Measurements from ENCODE around the gene TMEM178A. TPM values are rescaled to one million over a fixed set of nuclear protein-coding genes. Genes with fewer than 3 reads are reported as not detected.
"Not testable (repeated sequence)": the region's sequence is repeated elsewhere in the genome, so short reads cannot be mapped to it uniquely, and the experiment has no call there.

Gene TMEM178A
- 3.2 TPM for total RNA-seq
- long read RNA-seq, partial matches to known transcripts, result 0 of 5 reads
- long read RNA-seq, other reads (novel, unspliced or antisense), result 1 of 5 reads

- intact Hi-C loops (cut with micrococcal nuclease), result no loop called here
- peak; percentile 61 for ATAC-seq
- DNase-seq, result peak; percentile 38
Measured at GRCh38 chr2:39665811-39666490, at the start of gene TMEM178A. TSS of gene TMEM178A (plus strand) at chr2:39665917. CDS start at chr2:39665975, 58 bp downstream.

- intact Hi-C loops (cut with micrococcal nuclease), result no loop called here
- DNase-seq (no peak), ATAC-seq (no peak)
Measured at GRCh38 chr2:39618236-39618635, 47.5 kb upstream of the TMEM178A start.

GRCh38 chr2:39618736-39619135, 47.0 kb upstream of the TMEM178A start:
- intact Hi-C loops (cut with micrococcal nuclease), result no loop called here
- ATAC-seq (no peak), DNase-seq (no peak)

GRCh38 chr2:39620067-39620466, 45.6 kb upstream of the TMEM178A start:
- DNase-seq, result peak; percentile 49
- ATAC-seq, result peak; percentile 51
- intact Hi-C loops (cut with micrococcal nuclease), result no loop called here

GRCh38 chr2:39621596-39621995, 44.1 kb upstream of the TMEM178A start:
- intact Hi-C loops (cut with micrococcal nuclease), result no loop called here
- DNase-seq (no peak), ATAC-seq (no peak)

GRCh38 chr2:39622860-39623259, 42.9 kb upstream of the TMEM178A start:
- DNase-seq (no peak), ATAC-seq (no peak)
- intact Hi-C loops (cut with micrococcal nuclease), result no loop called here

GRCh38 chr2:39623917-39624316, 41.8 kb upstream of the TMEM178A start:
- ATAC-seq, result no peak
- DNase-seq, result peak; percentile 46
- intact Hi-C loops (cut with micrococcal nuclease), result no loop called here

- intact Hi-C loops (cut with micrococcal nuclease), result no loop called here
- ATAC-seq (peak; percentile 21), DNase-seq (no peak)
Measured at GRCh38 chr2:39625193-39625926, 40.4 kb upstream of the TMEM178A start.

- no peak for DNase-seq
- ATAC-seq, result no peak
- intact Hi-C loops (cut with micrococcal nuclease), result no loop called here
Measured at GRCh38 chr2:39625927-39626270, 39.8 kb upstream of the TMEM178A start.

GRCh38 chr2:39628346-39628745, 37.4 kb upstream of the TMEM178A start:
- intact Hi-C loops (cut with micrococcal nuclease); DNase-seq; ATAC-seq: not testable (repeated sequence)

- DNase-seq (no peak), ATAC-seq (no peak)
- intact Hi-C loops (cut with micrococcal nuclease), result no loop called here
Measured at GRCh38 chr2:39629646-39630045, 36.1 kb upstream of the TMEM178A start.

- DNase-seq, result no peak
- no peak for ATAC-seq
- intact Hi-C loops (cut with micrococcal nuclease), result no loop called here
Measured at GRCh38 chr2:39631256-39631655, 34.5 kb upstream of the TMEM178A start.

- intact Hi-C loops (cut with micrococcal nuclease), result no loop called here
- no peak for DNase-seq
- ATAC-seq, result peak; percentile 75
Measured at GRCh38 chr2:39631718-39632117, 34.0 kb upstream of the TMEM178A start.

GRCh38 chr2:39632876-39633275, 32.8 kb upstream of the TMEM178A start:
- ATAC-seq (no peak), DNase-seq (no peak)
- intact Hi-C loops (cut with micrococcal nuclease), result no loop called here

GRCh38 chr2:39636306-39636705, 29.4 kb upstream of the TMEM178A start:
- ATAC-seq, result no peak

GRCh38 chr2:39638581-39638980, 27.1 kb upstream of the TMEM178A start:
- no peak for DNase-seq
- no peak for ATAC-seq
- intact Hi-C loops (cut with micrococcal nuclease), result no loop called here

More at GRCh38 chr2:39636306-39636705, 29.4 kb upstream of the TMEM178A start:
- DNase-seq, result no peak
- intact Hi-C loops (cut with micrococcal nuclease), result no loop called here

GRCh38 chr2:39640107-39640506, 25.6 kb upstream of the TMEM178A start:
- intact Hi-C loops (cut with micrococcal nuclease), result no loop called here

GRCh38 chr2:39640681-39641080, 25.0 kb upstream of the TMEM178A start:
- ATAC-seq (no peak), DNase-seq (no peak)
- intact Hi-C loops (cut with micrococcal nuclease), result no loop called here

More at GRCh38 chr2:39640107-39640506, 25.6 kb upstream of the TMEM178A start:
- ATAC-seq, result peak; percentile 93
- DNase-seq, result peak; percentile 65

GRCh38 chr2:39641635-39642034, 24.1 kb upstream of the TMEM178A start:
- DNase-seq, result no peak
- no peak for ATAC-seq
- intact Hi-C loops (cut with micrococcal nuclease), result no loop called here

GRCh38 chr2:39642051-39642718, 23.5 kb upstream of the TMEM178A start:
- intact Hi-C loops (cut with micrococcal nuclease), result no loop called here
- ATAC-seq (peak; percentile 76), DNase-seq (no peak)

Measured in left ventricle myocardium superior (tissue), 1 donor.